Peyer's patch (tissue), 4 donors: ENCODE results near the gene GFPT1. TPM values are rescaled to one million over a fixed set of nuclear protein-coding genes. Genes with fewer than 3 reads are reported as not detected.
A peak's percentile ranks its signal among the peaks of the same experiment; 100 is the strongest.

Experiments
- DNase-seq, 3 donors: peaks; one replicate each; pipeline ENCODE4 v3.0.0-alpha.2; 2017 to 2019
- H3K27ac ChIP-seq, 4 donors: fragments of 200-600 bp; sonication (generic); one replicate each; pipeline ENCODE4 v1.5.1; 2016 to 2019
- H3K27me3 ChIP-seq, 2 donors: fragments of 200-600 bp; sonication (generic); one replicate each; pipeline ENCODE4 v1.5.1; 2019
- H3K36me3 ChIP-seq, 3 donors: fragments of 200-600 bp; sonication (generic); one replicate each; pipeline ENCODE4 v1.5.1; 2016 to 2019
- H3K4me1 ChIP-seq, 4 donors: fragments of 200-600 bp; sonication (generic); one replicate each; pipeline ENCODE4 v1.5.1; 2016 to 2019
- H3K4me3 ChIP-seq, 4 donors: fragments of 200-600 bp; sonication (generic); 1 replicate in 3 of 4; 2 replicates in 1 of 4; pipeline ENCODE4 v1.5.1; 2016 to 2019; ENCODE audit warnings: mild to moderate bottlenecking in 1 of 4
- H3K9me3 ChIP-seq, 4 donors: fragments of 200-600 bp; sonication (generic); one replicate each; pipeline ENCODE4 v1.5.1; 2016 to 2019; ENCODE audit warnings: mild to moderate bottlenecking in 1 of 4
- POLR2A ChIP-seq, 2 donors: fragments of 450-650 bp; IDR thresholded peaks; one replicate each; pipeline ENCODE4 v1.5.1; 2017; ENCODE audit warnings: antibody characterized with exemption in 2 of 2, mild to moderate bottlenecking in 2 of 2, moderate library complexity in 2 of 2
- total RNA-seq, 4 donors: library from RNA; depleted of rRNA; stranded (reverse); fragments of >200 nt; gene quantifications; one replicate each; pipeline ENCODE4 v1.1.0, GENCODE V29; 2016
- TF ChIP-seq, protein P1 (sequence below), 6 experiments: fragments of 450-650 bp in 4 of 6; fragments of 200-600 bp in 2 of 6; sonication (generic) in 1 of 6; IDR thresholded peaks; one replicate each; pipeline ENCODE4 v1.5.1; 2017 to 2019; ENCODE audit warnings: antibody characterized with exemption in 6 of 6, mild to moderate bottlenecking in 3 of 6, moderate library complexity in 1 of 6

The GFPT1 gene
- total RNA-seq, 4 donors from 2014 or later = 31.8 to 59.1 (median 42.1) TPM

DNA sequence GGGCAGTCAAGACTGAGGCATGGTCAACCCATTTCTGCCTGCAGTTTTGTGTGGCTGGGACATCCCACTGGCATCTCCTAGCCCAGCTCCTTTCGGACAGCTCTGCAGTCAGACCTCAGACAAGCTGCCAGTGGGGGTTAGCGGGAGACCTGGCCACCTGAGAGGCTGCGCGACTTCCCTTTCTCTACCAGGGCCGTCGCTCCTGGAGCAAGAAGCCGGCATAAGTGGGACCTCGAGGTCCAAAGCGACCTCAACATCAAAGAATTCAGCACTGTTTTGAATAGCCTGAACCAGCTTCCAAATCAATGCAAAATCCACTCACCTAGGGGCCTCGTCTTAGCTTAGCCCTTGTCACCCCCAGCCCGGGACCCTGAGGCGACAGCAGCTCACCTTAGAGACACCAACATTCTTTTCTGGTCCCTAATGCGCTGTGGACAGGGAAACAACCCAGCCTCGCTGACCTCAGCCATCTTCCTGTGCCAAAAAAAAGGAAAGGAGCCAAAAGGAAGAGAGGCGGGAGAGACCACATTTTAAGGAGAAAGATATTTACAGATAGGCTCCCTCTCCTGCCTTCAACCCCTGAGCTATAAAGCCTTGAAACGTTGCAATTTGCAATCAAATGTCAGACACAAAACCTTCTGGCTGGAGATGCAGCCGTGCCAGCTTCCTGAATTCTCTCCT lies 81.2 kb downstream of the GFPT1 start:
- Histone ChIP-seq H3K36me3 (no peaks in the 10 kb centered on the region), H3K27ac (peak overlapping the region; percentile 40 to 90 (median 66)), H3K4me1 (peaks cover 4 to 46% (median 12%) of the 10 kb centered on the region in 4 donors), H3K9me3 (peaks cover 0 to 4% (median 0%) of the 10 kb centered on the region in 4 donors), H3K27me3 (no peaks in the 10 kb centered on the region), H3K4me3 (peak overlapping the region; percentile 42 to 64 (median 57))
- no peak for DNase-seq
- no peak for TF ChIP-seq POLR2A (IDR thresholded peaks at IDR 0.05)
- TF ChIP-seq, protein P1, sequence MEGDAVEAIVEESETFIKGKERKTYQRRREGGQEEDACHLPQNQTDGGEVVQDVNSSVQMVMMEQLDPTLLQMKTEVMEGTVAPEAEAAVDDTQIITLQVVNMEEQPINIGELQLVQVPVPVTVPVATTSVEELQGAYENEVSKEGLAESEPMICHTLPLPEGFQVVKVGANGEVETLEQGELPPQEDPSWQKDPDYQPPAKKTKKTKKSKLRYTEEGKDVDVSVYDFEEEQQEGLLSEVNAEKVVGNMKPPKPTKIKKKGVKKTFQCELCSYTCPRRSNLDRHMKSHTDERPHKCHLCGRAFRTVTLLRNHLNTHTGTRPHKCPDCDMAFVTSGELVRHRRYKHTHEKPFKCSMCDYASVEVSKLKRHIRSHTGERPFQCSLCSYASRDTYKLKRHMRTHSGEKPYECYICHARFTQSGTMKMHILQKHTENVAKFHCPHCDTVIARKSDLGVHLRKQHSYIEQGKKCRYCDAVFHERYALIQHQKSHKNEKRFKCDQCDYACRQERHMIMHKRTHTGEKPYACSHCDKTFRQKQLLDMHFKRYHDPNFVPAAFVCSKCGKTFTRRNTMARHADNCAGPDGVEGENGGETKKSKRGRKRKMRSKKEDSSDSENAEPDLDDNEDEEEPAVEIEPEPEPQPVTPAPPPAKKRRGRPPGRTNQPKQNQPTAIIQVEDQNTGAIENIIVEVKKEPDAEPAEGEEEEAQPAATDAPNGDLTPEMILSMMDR (IDR thresholded peaks at IDR 0.05) = no peak

GRCh38 chr2:69305166-69305565 lies 81.9 kb downstream of the GFPT1 start:
- TF ChIP-seq POLR2A (IDR thresholded peaks at IDR 0.05) = no peak
- TF ChIP-seq, protein P1 (IDR thresholded peaks at IDR 0.05) = no peak
- Histone ChIP-seq H3K4me3 (no peak overlapping the region), H3K36me3 (no peaks in the 10 kb centered on the region), H3K27ac (no peak overlapping the region), H3K27me3 (no peaks in the 10 kb centered on the region), H3K4me1 (peaks cover 2 to 40% (median 12%) of the 10 kb centered on the region in 4 donors), H3K9me3 (peaks cover 0 to 4% (median 0%) of the 10 kb centered on the region in 4 donors)
- no peak for DNase-seq

DNA sequence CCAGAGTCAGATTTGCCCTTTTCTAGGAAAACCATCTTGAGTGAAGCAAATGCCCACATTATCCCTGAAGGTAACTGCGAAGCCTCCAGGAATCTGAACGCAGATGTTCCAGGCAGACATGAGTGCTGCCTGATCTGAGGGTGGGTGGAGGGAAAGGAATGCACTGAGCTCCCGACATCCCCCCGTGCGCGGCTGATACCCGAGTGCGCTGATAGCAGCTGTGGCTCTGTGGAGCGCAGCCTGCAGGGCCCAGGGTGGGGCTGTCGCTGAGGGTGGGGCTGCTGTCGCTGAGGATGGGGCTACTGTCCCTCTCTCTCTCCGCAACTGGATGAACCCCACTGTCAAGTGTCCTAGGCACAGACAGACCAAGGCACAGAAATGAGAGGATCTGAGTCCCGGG lies 82.4 kb downstream of the GFPT1 start:
- Histone ChIP-seq H3K27ac (no peak overlapping the region), H3K27me3 (no peaks in the 10 kb centered on the region), H3K36me3 (no peaks in the 10 kb centered on the region), H3K4me1 (peaks cover 0 to 35% (median 10%) of the 10 kb centered on the region in 4 donors), H3K4me3 (no peak overlapping the region), H3K9me3 (peaks cover 0 to 4% (median 0%) of the 10 kb centered on the region in 4 donors)
- TF ChIP-seq, protein P1 (IDR thresholded peaks at IDR 0.05) = no peak
- TF ChIP-seq POLR2A (IDR thresholded peaks at IDR 0.05) = no peak
- DNase-seq = no peak

- Histone ChIP-seq H3K36me3 (no peaks in the 10 kb centered on the region), H3K27ac (no peak overlapping the region), H3K4me3 (no peak overlapping the region), H3K27me3 (no peaks in the 10 kb centered on the region), H3K4me1 (peaks cover 0 to under 1% (median 0%) of the 10 kb centered on the region in 4 donors), H3K9me3 (peaks cover 0 to 4% (median 0%) of the 10 kb centered on the region in 4 donors)
- DNase-seq = no peak
- TF ChIP-seq, protein P1 (IDR thresholded peaks at IDR 0.05) = no peak
- TF ChIP-seq POLR2A (IDR thresholded peaks at IDR 0.05) = no peak
These were observed 86.4 kb downstream of the GFPT1 start for GRCh38 chr2:69300650-69301049.

DNA sequence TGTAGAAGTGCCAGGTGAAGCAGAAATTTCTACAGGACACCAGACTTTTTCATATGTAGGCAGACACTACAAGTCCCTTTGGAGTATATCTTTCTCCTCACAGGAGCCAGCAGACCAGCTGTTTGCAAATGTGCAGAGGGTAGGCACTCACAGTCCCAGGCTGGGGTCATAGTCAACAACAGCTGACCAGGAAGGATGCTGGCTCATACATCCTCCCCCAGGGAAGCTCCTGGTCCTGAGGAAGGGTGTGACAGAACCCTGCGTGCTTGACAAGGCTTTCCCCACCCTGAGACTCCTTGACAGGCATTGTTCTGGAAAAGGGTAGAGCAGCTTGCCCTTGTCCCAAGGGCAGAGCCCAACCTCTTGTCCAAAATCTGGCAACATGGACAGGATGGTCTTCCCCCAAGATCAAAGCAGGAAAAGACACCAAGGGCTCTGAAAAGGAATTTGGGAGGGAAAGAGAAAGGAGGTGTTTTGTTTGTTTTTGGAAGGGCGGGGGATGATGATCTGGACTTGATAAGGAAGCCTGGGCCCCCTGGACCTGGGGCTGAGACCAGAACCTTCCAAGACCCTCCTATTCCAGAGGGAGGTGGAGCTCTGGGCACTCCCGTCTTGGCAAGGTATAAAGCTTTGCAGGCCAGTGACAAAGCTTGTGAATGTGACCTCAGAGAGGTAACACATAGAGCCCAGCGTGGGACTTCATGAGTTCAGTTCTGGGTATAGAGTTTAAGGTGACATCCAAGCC lies 87.1 kb downstream of the GFPT1 start:
- no peaks in the 10 kb centered on the region for H3K4me1 ChIP-seq
- peaks cover 0 to 4% (median 0%) of the 10 kb centered on the region in 4 donors for H3K9me3 ChIP-seq
- H3K36me3 ChIP-seq = no peaks in the 10 kb centered on the region
- no peaks in the 10 kb centered on the region for H3K27me3 ChIP-seq
- H3K4me3 ChIP-seq = no peak overlapping the region
- DNase-seq = no peak
- TF ChIP-seq, protein P1 (IDR thresholded peaks at IDR 0.05) = no peak
- no peak for TF ChIP-seq POLR2A (IDR thresholded peaks at IDR 0.05)
- H3K27ac ChIP-seq = no peak overlapping the region
